OCI-LY3 (cell line): ENCODE measurements around the gene GUCD1.

ENCODE experiments used
- H2AFZ ChIP-seq: fragments of 200-600, 300-600 bp; shearing (Covaris generic); 2 replicates; pipeline ENCODE4 v1.6.0; 2014; ENCODE audit warnings: antibody characterized with exemption, low read depth, low read length
- H3K27ac ChIP-seq: fragments of 200-600, 300-600 bp; sonication (generic); 2 replicates; pipeline ENCODE4 v1.5.1; 2014; ENCODE audit warnings: mild to moderate bottlenecking, low read length, moderate library complexity, mixed read lengths
- H3K27me3 ChIP-seq: fragments of 200-600, 300-600 bp; sonication (generic); 2 replicates; pipeline ENCODE4 v1.6.1; 2014; ENCODE audit warnings: low read depth, low read length, mixed read lengths
- H3K36me3 ChIP-seq: fragments of 200-600, 300-600 bp; sonication (generic); replicated peaks from 2 replicates; pipeline ENCODE3; 2014; ENCODE audit warnings: low read depth, low read length, mixed read lengths
- H3K4me1 ChIP-seq: fragments of 300-600, 200-600 bp; sonication (generic); 2 replicates; pipeline ENCODE4 v1.6.1; 2014; ENCODE audit warnings: low read length, mixed read lengths
- H3K4me2 ChIP-seq: fragments of 200-600, 300-600 bp; sonication (generic); 2 replicates; pipeline ENCODE4 v1.6.1; 2014; ENCODE audit warnings: low read length, mixed read lengths
- H3K4me3 ChIP-seq: fragments of 300-600, 200-600 bp; sonication (generic); 2 replicates; pipeline ENCODE4 v1.5.1; 2014; ENCODE audit warnings: antibody characterized with exemption, mild to moderate bottlenecking, low read length, moderate library complexity
- H3K79me2 ChIP-seq: fragments of 300-600, 200-600 bp; shearing (Covaris generic); 2 replicates; pipeline ENCODE4 v1.6.1; 2014; ENCODE audit warnings: mild to moderate bottlenecking, low read length, mixed read lengths
- H3K9ac ChIP-seq: fragments of 300-600, 200-600 bp; shearing (Covaris generic); 2 replicates; pipeline ENCODE4 v1.6.0; 2014; ENCODE audit warnings: mild to moderate bottlenecking, low read length, moderate library complexity
- H3K9me3 ChIP-seq: fragments of 200-600, 300-600 bp; shearing (Covaris generic); 2 replicates; pipeline ENCODE4 v1.6.1; 2014; ENCODE audit warnings: low read length, mixed read lengths; ENCODE audit not compliant: insufficient read depth
- H4K20me1 ChIP-seq: fragments of 200-600, 300-600 bp; sonication (generic); 2 replicates; pipeline ENCODE4 v1.6.1; 2016; ENCODE audit warnings: low read length, mixed read lengths; ENCODE audit not compliant: insufficient read depth
- EZH2phosphoT487 ChIP-seq: fragments of 200-600 bp; shearing (Covaris generic); IDR thresholded peaks from 2 replicates; pipeline ENCODE4 v1.6.1; 2018; ENCODE audit warnings: antibody characterized with exemption, mixed run types, low read depth
- TF ChIP-seq, protein P1 (sequence below): fragments of 200-600, 300-600 bp; sonication (generic); IDR thresholded peaks from 2 replicates; pipeline ENCODE4 v1.5.1; 2014; ENCODE audit warnings: antibody characterized with exemption, low read length, low read depth

GUCD1 gene

DNA sequence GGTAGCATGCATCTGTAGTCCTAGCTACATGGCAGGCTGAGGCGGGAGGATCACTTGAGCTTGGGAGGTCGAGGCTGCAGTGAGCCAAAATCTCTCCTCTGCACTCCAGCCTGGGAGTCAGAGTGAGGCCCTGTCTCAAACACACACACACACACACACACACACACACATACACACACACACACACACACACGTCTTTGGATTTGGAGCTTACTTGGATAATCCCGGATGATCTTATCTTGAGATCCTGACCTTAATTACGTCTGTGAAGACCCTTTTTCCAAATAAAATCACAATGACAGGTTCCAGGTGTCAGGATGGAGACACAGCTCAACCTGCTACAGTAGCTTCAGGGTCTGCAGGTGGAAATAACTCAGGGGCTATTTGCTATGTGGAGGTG lies 58.7 kb downstream of the GUCD1 start:
- H3K4me3 ChIP-seq = no peak overlapping the region
- H3K79me2 ChIP-seq = no peaks in the 10 kb centered on the region
- TF ChIP-seq, protein P1, sequence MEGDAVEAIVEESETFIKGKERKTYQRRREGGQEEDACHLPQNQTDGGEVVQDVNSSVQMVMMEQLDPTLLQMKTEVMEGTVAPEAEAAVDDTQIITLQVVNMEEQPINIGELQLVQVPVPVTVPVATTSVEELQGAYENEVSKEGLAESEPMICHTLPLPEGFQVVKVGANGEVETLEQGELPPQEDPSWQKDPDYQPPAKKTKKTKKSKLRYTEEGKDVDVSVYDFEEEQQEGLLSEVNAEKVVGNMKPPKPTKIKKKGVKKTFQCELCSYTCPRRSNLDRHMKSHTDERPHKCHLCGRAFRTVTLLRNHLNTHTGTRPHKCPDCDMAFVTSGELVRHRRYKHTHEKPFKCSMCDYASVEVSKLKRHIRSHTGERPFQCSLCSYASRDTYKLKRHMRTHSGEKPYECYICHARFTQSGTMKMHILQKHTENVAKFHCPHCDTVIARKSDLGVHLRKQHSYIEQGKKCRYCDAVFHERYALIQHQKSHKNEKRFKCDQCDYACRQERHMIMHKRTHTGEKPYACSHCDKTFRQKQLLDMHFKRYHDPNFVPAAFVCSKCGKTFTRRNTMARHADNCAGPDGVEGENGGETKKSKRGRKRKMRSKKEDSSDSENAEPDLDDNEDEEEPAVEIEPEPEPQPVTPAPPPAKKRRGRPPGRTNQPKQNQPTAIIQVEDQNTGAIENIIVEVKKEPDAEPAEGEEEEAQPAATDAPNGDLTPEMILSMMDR = no peak
- TF ChIP-seq EZH2phosphoT487 = no peak
- peaks cover 4% of the 10 kb centered on the region; the same call in 1 of the 2 replicates for H3K27me3 ChIP-seq
- H3K4me2 ChIP-seq = no peak overlapping the region
- H2AFZ ChIP-seq = no peak overlapping the region
- no peaks in the 10 kb centered on the region for H3K9me3 ChIP-seq
- no peak overlapping the region for H3K27ac ChIP-seq
- no peaks in the 10 kb centered on the region for H4K20me1 ChIP-seq
- H3K9ac ChIP-seq = no peak overlapping the region
- no peaks in the 10 kb centered on the region for H3K4me1 ChIP-seq
- H3K36me3 ChIP-seq = no peaks in the 10 kb centered on the region

GRCh38 chr22:24495365-24495675 lies 59.6 kb downstream of the GUCD1 start:
- Histone ChIP-seq H3K27me3 (peaks cover 4% of the 10 kb centered on the region; the same call in 1 of the 2 replicates), H3K4me1 (no peaks in the 10 kb centered on the region), H4K20me1 (no peaks in the 10 kb centered on the region), H3K79me2 (no peaks in the 10 kb centered on the region), H3K36me3 (no peaks in the 10 kb centered on the region), H3K4me2 (no peak overlapping the region), H3K9ac (no peak overlapping the region), H3K9me3 (no peaks in the 10 kb centered on the region), H3K4me3 (no peak overlapping the region), H2AFZ (no peak overlapping the region), H3K27ac (no peak overlapping the region)
- TF ChIP-seq EZH2phosphoT487 = no peak
- TF ChIP-seq, protein P1 = no peak

DNA sequence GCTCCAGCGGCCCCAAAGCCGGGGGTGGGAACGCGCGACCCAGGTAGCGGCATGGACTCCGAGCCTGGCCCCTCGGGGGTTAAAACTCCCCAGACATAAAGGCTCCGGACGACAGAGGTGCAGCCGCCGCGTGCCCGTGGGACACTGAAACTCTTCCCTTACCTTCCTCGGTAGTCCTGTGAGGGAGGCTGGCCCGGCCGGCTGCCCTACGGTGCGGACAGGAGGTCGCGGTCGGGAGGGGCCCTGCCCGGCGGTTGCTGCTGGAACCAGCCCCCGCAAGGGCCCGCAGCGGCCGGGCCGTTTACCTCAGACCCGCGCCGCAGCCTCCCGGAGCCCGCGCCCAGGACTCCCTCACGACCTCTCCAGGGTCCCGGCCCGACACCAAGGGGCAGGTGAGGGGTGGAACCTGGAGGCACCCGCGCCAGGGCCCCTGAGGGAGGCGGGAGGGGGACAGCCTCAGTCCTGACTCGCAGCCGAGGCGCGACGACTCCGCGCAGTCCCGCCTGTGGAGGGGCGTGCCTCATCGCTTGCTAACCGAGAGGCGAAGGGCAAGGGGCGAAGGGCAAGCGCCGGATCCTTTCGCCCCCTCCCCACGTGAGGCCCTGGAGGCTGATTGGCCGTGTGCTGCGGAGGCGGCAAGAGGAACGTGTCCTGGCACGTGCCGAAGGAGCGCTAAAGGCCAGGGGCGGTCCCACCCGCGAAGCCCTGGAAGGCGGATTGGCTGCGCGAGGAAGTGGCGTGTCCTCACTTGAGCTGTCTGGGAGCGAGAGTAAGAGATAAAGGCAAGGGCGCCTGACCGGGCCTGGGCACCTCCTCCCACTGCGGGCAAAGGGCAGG lies 60.2 kb downstream of the GUCD1 start, which contains the start of gene UPB1:
TSS of gene UPB1 (plus strand) at position 805 of the 837 bp plus-strand sequence. CDS start 72 bp downstream, outside the sequence.
- H2AFZ ChIP-seq = no peak within 1 kb of the TSS
- no peaks in the 10 kb centered on the region for H3K4me1 ChIP-seq
- peaks cover 4% of the 10 kb centered on the region; the same call in 1 of the 2 replicates for H3K27me3 ChIP-seq
- H3K79me2 ChIP-seq = no peaks in the 10 kb centered on the region
- no peaks in the 10 kb centered on the region for H4K20me1 ChIP-seq
- no peak within 1 kb of the TSS for H3K27ac ChIP-seq
- TF ChIP-seq, protein P1 = no peak
- TF ChIP-seq EZH2phosphoT487 = no peak
- no peaks in the 10 kb centered on the region for H3K36me3 ChIP-seq
- no peak within 1 kb of the TSS for H3K9ac ChIP-seq
- H3K9me3 ChIP-seq = no peaks in the 10 kb centered on the region
- no peak within 1 kb of the TSS for H3K4me2 ChIP-seq
- H3K4me3 ChIP-seq = no peak within 1 kb of the TSS

- TF ChIP-seq, protein P1 = no peak
- no peak for TF ChIP-seq EZH2phosphoT487
- Histone ChIP-seq H3K4me3 (no peak overlapping the region), H3K9me3 (no peaks in the 10 kb centered on the region), H2AFZ (no peak overlapping the region), H3K27me3 (peaks cover 4% of the 10 kb centered on the region; the same call in 1 of the 2 replicates), H3K4me1 (no peaks in the 10 kb centered on the region), H3K79me2 (no peaks in the 10 kb centered on the region), H3K36me3 (no peaks in the 10 kb centered on the region), H3K27ac (no peak overlapping the region), H3K4me2 (no peak overlapping the region), H4K20me1 (no peaks in the 10 kb centered on the region), H3K9ac (no peak overlapping the region)
These were observed 60.8 kb downstream of the GUCD1 start for GRCh38 chr22:24494167-24494527.
